ENCODE data around the gene PSMB8. TPM values are rescaled to one million over a fixed set of nuclear protein-coding genes. Genes with fewer than 3 reads are reported as not detected.

The PSMB8 gene
- total RNA-seq, 1 experiment from 2014 or later, result 13.8 TPM

- no peak for TF ChIP-seq FOXP4 (CRISPR knock-in tag; IDR thresholded peaks at IDR 0.05)
- no peak for TF ChIP-seq ZBTB21 (CRISPR knock-in tag; IDR thresholded peaks at IDR 0.05; ENCODE audit: borderline replicate concordance)
- TF ChIP-seq CREM (CRISPR knock-in tag; IDR thresholded peaks at IDR 0.05), result no peak
- TF ChIP-seq EMX1 (CRISPR knock-in tag; IDR thresholded peaks at IDR 0.05), result no peak
- no peak for TF ChIP-seq MAX (CRISPR knock-in tag; IDR thresholded peaks at IDR 0.05)
- TF ChIP-seq E2F4 (CRISPR knock-in tag; IDR thresholded peaks at IDR 0.05; ENCODE audit: borderline replicate concordance, low read depth), result no peak
- TF ChIP-seq, protein P1, sequence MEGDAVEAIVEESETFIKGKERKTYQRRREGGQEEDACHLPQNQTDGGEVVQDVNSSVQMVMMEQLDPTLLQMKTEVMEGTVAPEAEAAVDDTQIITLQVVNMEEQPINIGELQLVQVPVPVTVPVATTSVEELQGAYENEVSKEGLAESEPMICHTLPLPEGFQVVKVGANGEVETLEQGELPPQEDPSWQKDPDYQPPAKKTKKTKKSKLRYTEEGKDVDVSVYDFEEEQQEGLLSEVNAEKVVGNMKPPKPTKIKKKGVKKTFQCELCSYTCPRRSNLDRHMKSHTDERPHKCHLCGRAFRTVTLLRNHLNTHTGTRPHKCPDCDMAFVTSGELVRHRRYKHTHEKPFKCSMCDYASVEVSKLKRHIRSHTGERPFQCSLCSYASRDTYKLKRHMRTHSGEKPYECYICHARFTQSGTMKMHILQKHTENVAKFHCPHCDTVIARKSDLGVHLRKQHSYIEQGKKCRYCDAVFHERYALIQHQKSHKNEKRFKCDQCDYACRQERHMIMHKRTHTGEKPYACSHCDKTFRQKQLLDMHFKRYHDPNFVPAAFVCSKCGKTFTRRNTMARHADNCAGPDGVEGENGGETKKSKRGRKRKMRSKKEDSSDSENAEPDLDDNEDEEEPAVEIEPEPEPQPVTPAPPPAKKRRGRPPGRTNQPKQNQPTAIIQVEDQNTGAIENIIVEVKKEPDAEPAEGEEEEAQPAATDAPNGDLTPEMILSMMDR (IDR thresholded peaks at IDR 0.05), result no peak
These were observed 16.8 kb downstream of the PSMB8 start (continued) for GRCh38 chr6:32827025-32827424.

- CTCF ChIA-PET, result interaction anchor here (0.7 to 4.7 kb wide), 16 partner anchors 12 to 413 kb away, joined by 3 to 82 read pairs (median 6); partner anchors contain the start of genes HLA-DMA, PSMB9, TAP1 and TAP2
- Mint-ChIP-seq H3K4me3 (no peak overlapping the region), H3K9me3 (no peaks in the 10 kb centered on the region), H3K27ac (peak overlapping the region; percentile 68; the same call in 1 of the 2 replicates), H3K36me3 (peaks cover 7% of the 10 kb centered on the region; the same call in 1 of the 2 replicates), H3K27me3 (ENCODE audit: low read depth) (no peaks in the 10 kb centered on the region), H3K4me1 (peaks cover 9% of the 10 kb centered on the region)
- DNase-seq (ENCODE audit: low spot score), result no peak
- peak; percentile 86 for ATAC-seq
- no peak for TF ChIP-seq GRHL2 (CRISPR knock-in tag; IDR thresholded peaks at IDR 0.05; ENCODE audit: insufficient replicate concordance, severe bottlenecking)
- POLR2A ChIA-PET, result interaction anchor here (0.6 to 1.0 kb wide), 2 partner anchors 15 to 146 kb away, joined by 3 to 5 read pairs; no protein-coding TSS in a partner anchor
These were observed 17.9 kb downstream of the PSMB8 start for GRCh38 chr6:32825966-32826365.

DNA sequence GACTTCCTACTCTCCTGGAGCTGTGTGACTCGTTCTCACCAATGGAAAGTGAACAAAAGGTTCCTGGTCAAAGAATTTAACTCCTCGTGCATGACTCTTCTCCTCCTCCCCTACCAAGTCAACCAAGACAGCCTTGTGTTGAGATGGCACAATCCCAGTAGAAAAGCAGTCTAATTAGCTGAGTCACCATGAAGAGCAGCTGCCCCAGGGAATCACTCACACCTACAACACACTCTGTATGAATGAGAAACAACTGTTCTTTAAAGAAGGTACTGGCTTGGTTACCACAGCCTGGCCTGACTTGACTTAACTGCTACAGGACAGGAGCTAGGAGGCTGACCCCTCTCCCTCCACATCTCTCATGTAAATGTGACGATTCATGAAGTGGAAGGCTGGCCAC lies 24.1 kb downstream of the PSMB8 start:
- no peak overlapping the region for H3K4me3 Mint-ChIP-seq
- no peak for DNase-seq (ENCODE audit: low spot score)
- CTCF ChIA-PET, result interaction anchor here (1.0 to 2.3 kb wide), 4 partner anchors 19 to 133 kb away, joined by 3 to 14 read pairs (median 6); partner anchors contain the start of genes HLA-DMA and TAP2
- TF ChIP-seq NFATC4 (CRISPR knock-in tag; IDR thresholded peaks at IDR 0.05), result no peak
- TF ChIP-seq NR1H2 (CRISPR knock-in tag; IDR thresholded peaks at IDR 0.05), result no peak
- no peak for TF ChIP-seq ESRRA (CRISPR knock-in tag; IDR thresholded peaks at IDR 0.05; ENCODE audit: borderline replicate concordance)
- no peak for TF ChIP-seq FOXP1 (CRISPR knock-in tag; IDR thresholded peaks at IDR 0.05; ENCODE audit: borderline replicate concordance)
- no peak for TF ChIP-seq STAT6 (CRISPR knock-in tag; conservative IDR thresholded peaks at IDR 0.05; ENCODE audit: low read depth)
- no peak for TF ChIP-seq NFYB (CRISPR knock-in tag; conservative IDR thresholded peaks at IDR 0.05; ENCODE audit: low read depth)
- TF ChIP-seq SMAD4 (CRISPR knock-in tag; IDR thresholded peaks at IDR 0.05), result no peak
- no peak for TF ChIP-seq ZNF138 (CRISPR knock-in tag; conservative IDR thresholded peaks at IDR 0.05)
- TF ChIP-seq KAT7 (CRISPR knock-in tag; IDR thresholded peaks at IDR 0.05; ENCODE audit: borderline replicate concordance), result no peak
- TF ChIP-seq, protein P2, sequence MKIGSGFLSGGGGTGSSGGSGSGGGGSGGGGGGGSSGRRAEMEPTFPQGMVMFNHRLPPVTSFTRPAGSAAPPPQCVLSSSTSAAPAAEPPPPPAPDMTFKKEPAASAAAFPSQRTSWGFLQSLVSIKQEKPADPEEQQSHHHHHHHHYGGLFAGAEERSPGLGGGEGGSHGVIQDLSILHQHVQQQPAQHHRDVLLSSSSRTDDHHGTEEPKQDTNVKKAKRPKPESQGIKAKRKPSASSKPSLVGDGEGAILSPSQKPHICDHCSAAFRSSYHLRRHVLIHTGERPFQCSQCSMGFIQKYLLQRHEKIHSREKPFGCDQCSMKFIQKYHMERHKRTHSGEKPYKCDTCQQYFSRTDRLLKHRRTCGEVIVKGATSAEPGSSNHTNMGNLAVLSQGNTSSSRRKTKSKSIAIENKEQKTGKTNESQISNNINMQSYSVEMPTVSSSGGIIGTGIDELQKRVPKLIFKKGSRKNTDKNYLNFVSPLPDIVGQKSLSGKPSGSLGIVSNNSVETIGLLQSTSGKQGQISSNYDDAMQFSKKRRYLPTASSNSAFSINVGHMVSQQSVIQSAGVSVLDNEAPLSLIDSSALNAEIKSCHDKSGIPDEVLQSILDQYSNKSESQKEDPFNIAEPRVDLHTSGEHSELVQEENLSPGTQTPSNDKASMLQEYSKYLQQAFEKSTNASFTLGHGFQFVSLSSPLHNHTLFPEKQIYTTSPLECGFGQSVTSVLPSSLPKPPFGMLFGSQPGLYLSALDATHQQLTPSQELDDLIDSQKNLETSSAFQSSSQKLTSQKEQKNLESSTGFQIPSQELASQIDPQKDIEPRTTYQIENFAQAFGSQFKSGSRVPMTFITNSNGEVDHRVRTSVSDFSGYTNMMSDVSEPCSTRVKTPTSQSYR (CRISPR knock-in tag; IDR thresholded peaks at IDR 0.05), result no peak
- no peaks in the 10 kb centered on the region for H3K36me3 Mint-ChIP-seq
- POLR2A ChIA-PET, result no interaction called here
- peaks cover 4% of the 10 kb centered on the region for H3K27me3 Mint-ChIP-seq (ENCODE audit: low read depth)
- ATAC-seq, result no peak
- no peaks in the 10 kb centered on the region for H3K4me1 Mint-ChIP-seq
- H3K27ac Mint-ChIP-seq, result no peak overlapping the region
- H3K9me3 Mint-ChIP-seq, result no peaks in the 10 kb centered on the region
